GM21381 (cell line): Measurements from ENCODE around the gene GALM.

Experiments
- ATAC-seq: cut with Tn5 transposase; IDR thresholded peaks from one replicate; pipeline ENCODE4 v1.9.1; 2021; ENCODE audit warnings: mild to moderate bottlenecking, moderate library complexity; ENCODE audit not compliant: unreplicated experiment

Gene GALM

GRCh38 chr2:38649176-38649728 lies 16.7 kb upstream of the GALM start:
- no peak for ATAC-seq

GRCh38 chr2:38650012-38650411 lies 15.9 kb upstream of the GALM start:
- ATAC-seq = no peak

- ATAC-seq = no peak
These were observed 15.2 kb upstream of the GALM start for GRCh38 chr2:38650717-38651116.

GRCh38 chr2:38652431-38653273 lies 13.3 kb upstream of the GALM start:
- ATAC-seq = no peak

- peak; percentile 24 for ATAC-seq
These were observed 12.6 kb upstream of the GALM start for GRCh38 chr2:38653380-38653714.

GRCh38 chr2:38653715-38654527 lies 12.0 kb upstream of the GALM start:
- peak; percentile 43 for ATAC-seq

- ATAC-seq = no peak
These were observed 11.2 kb upstream of the GALM start for GRCh38 chr2:38654528-38655381.

GRCh38 chr2:38655441-38655840 lies 10.5 kb upstream of the GALM start:
- ATAC-seq = no peak

GRCh38 chr2:38656866-38657480 lies 8.9 kb upstream of the GALM start:
- no peak for ATAC-seq

GRCh38 chr2:38658613-38659012 lies 7.3 kb upstream of the GALM start:
- no peak for ATAC-seq

GRCh38 chr2:38659115-38659514 lies 6.8 kb upstream of the GALM start:
- no peak for ATAC-seq

- ATAC-seq = no peak
These were observed 5.6 kb upstream of the GALM start for GRCh38 chr2:38660282-38660681.

GRCh38 chr2:38661306-38661705 lies 4.6 kb upstream of the GALM start:
- no peak for ATAC-seq

GRCh38 chr2:38666556-38666910 lies 619 bp downstream of the GALM start:
- no peak for ATAC-seq

GRCh38 chr2:38668092-38668491 lies 2.2 kb downstream of the GALM start:
- ATAC-seq = no peak

GRCh38 chr2:38668779-38669479 lies 3.0 kb downstream of the GALM start:
- ATAC-seq = no peak

- ATAC-seq = no peak
These were observed 5.4 kb downstream of the GALM start for GRCh38 chr2:38671303-38671702.

- no peak for ATAC-seq
These were observed 6.0 kb downstream of the GALM start for GRCh38 chr2:38671946-38672345.

- no peak for ATAC-seq
These were observed 6.8 kb downstream of the GALM start for GRCh38 chr2:38672445-38673391.
